Iris pigment epithelial cell (primary cell): ENCODE results near the gene MKRN2OS.

Experiments used
- DNase-seq: peaks from one replicate; pipeline ENCODE4 v3.0.0-alpha.2; 2011; ENCODE audit warnings: low read depth

Gene MKRN2OS

GRCh38 chr3:12545473-12545791 is at the start of gene MKRN2OS:
TSS of gene MKRN2OS (minus strand) at chr3:12545499. CDS start at chr3:12545464, 35 bp downstream.
- DNase-seq, result peak; percentile 6

- DNase-seq, result no peak
Measured at GRCh38 chr3:12593473-12593872, 48.2 kb upstream of the MKRN2OS start.

DNA sequence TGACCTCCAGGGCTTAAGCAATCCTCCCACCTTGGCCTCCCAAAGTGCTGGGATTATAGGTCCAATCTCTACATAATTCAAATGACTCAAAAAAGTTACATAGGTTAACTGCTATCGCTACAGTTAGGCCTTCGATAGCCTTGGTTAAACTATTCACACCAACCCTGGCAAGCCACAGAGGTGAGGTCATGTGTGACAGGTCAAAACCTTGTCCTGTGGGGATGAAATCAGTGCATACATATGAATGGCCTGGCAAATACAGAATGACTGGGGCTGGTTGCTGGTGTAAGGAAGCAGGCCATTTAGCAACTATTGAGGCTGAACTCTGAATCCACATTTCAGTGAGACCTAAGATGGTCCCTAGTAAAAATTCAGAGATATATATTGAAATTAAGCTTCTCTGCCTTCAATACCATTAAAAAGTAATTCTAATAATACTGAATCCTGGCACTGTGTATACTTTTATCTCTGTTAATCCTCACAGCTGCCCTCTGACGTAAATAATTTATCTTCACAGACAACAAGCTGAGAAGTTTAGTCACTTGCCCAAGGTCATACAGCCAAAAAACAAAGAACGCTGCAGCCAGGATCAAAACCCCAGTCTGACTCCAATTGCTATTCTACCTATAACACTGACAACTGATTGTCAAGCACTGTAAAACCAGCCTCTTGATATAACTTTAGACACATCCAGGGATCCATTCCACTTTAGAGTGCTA is 46.9 kb upstream of the MKRN2OS start:
- DNase-seq, result peak; percentile 53

- DNase-seq, result no peak
Measured at GRCh38 chr3:12591456-12591855, 46.2 kb upstream of the MKRN2OS start.

DNA sequence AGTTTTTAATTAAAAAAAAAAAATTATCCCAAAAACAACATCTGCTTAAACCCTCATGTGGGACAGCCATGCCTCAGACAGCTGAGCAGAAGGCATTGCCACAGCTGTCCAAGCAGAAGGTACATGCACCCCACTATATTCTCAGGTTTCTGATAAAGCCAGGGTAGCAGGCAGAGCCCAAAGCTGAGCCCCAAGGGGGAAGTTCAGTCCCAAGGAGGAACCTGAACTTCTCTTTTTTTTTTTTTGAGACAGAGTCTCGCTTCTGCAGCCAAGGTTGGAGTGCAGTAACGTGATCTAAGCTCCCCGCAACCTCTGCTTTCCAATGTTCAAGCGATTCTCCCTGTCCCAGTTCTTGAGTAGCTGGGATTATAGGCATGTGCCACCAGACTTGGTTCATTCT is 44.8 kb upstream of the MKRN2OS start:
- no peak for DNase-seq

- peak; percentile 60 for DNase-seq
Measured at GRCh38 chr3:12588039-12589009, 43.0 kb upstream of the MKRN2OS start.

DNA sequence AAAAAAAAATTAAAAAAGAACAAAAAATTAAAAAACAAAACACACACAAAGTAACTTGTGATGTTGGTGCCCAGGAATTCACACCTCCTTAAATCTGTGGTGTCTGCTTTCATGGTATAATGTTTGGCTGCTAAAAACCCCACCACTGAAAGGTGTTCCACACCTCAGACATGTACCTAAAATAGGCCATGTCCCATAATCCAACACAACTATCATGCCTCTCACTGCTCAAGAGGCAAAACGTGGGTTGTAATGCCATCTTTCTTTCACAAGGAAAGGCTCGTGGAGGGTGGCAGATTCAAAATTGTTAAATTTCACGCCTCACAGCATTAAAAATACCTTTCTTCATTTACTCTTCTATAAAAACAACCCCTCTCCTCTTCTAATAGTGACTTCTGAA is 41.1 kb upstream of the MKRN2OS start:
- DNase-seq, result no peak

DNA sequence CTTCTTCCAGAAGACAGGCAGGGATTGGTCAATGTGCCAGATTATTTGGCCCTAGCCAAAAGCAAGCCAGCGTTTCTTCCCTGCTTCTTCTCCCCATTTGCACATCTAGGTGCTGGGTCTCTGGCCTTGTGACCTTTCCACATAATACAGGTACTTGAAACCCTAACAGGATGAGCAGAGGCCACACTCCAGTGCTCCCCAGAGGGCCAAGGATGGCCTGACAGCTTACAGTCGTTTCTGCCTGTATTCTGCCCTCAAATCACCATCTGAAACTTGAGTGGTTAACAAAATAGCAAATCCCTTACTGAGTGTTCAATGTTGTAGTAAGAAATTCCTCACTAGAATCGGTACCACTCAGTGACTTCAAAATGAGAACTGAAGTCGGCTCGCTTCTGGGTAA is 40.7 kb upstream of the MKRN2OS start:
- no peak for DNase-seq

GRCh38 chr3:12585181-12585580 is 39.9 kb upstream of the MKRN2OS start:
- DNase-seq, result no peak

- no peak for DNase-seq
Measured at GRCh38 chr3:12584083-12584482, 38.8 kb upstream of the MKRN2OS start.

GRCh38 chr3:12583280-12583679 is 38.0 kb upstream of the MKRN2OS start:
- DNase-seq, result no peak

- DNase-seq, result no peak
Measured at GRCh38 chr3:12582730-12583129, 37.4 kb upstream of the MKRN2OS start.

DNA sequence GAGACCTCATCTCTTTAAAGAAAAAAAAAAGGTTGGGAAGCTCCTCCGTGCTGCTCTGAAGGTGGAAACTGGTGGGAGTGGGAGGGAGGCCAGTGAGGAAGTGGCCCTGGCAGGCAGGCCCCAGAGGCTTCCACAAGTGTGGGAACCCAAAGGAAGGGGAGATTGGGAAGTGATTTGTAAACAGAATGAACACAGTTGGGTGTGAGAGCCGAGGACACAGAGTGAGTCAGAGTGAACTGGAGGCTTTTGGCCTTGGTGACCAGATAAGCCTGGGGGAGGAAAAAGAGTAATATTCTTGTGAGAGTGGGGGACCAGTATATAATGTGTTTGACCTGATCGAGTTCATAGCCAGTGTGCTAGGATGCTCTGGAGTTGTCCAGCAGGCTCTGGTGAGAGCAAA is 34.6 kb upstream of the MKRN2OS start:
- peak; percentile 83 for DNase-seq

DNA sequence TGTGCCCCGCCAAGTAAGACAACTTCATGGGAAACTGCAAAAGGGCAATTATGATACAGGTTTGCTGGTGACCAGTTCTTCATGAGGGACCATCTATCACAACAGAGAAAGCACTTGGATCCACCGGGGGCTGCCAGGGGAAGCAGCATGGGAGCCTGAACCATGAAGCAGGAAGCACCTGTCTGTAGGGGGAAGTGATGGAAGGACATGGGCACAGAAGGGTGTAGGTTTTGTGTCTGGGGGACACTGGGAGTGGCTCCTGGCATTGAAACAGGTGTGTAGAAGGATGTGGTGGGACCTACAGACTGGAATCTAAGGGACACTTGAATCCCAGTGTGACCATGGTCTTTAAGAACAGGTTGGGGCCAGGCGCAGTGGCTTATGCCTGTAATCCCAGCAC is 34.2 kb upstream of the MKRN2OS start:
- no peak for DNase-seq

DNA sequence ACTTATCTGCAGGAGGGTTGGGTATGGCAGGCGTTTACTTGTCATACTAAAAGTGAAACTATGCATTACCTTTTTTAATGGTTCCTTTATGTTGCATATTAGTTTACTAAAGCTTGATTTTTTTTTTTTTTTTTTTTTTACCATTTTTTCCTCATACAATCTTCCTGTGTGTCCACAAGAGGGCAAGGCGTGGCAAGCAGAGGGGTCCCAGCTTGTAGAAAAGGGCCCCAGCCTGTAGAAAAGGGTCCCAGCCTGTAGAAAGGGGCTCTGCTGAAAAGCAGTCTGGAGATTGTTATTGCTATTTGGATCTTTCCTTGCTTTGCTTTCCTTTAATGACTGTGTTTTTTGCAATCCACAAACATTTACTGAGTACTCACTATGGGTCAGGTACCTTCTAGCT is 33.4 kb upstream of the MKRN2OS start:
- DNase-seq, result no peak

DNA sequence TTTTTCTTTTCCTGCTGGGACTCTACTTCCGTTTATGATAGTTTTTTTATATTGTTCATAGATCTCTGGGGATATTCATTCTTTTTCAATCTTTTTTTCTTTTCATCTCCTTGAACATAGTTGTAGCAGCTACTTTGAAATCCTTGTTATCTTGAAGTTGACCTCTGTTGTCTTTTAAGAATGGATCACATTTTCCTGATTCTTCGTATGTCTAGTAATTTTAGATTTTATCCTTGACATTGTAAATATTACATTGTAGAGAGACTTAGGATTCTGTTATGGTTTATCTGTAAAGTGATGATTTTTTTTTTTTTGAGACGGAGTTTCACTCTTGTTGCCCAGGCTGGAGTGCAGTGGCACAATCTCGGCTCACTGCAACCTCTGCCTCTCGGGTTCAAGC is 32.1 kb upstream of the MKRN2OS start:
- no peak for DNase-seq

DNA sequence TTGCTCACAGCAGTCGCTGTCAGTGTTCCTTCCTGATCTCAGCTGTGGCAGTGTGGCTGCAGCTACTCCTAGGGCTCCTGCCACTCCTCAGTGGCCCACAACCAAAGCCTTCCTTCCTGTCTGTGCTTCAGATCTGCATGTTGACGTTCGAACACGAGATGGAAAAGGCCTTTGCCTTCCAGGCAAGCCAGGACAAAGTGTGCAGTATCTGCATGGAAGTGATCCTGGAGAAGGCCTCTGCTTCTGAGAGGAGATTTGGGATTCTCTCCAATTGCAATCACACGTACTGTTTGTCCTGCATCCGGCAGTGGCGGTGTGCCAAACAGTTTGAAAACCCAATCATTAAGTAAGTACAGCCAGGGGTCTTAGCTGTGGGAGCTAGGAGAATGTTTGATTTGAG is 29.4 kb upstream of the MKRN2OS start:
- DNase-seq, result no peak

DNA sequence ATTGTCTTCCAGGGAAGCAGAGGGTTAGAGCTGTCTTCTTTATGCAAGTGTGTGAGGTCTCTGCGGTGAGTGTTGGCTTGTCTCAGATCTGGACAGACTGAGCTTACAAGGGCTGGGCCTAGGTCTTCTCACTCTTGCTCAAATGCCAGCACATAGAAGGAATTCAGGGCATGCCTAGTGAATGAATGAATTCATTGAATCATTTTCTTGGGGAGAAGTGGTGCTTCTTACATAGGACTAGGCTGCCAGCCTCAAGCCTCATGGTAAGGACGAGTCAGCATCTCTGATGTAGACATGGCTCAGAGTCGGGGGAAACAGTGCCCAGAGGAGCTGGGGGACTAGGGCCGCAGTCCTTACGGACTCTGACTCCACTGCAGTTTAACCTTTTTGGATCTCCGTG is 28.8 kb upstream of the MKRN2OS start:
- peak; percentile 34 for DNase-seq

- DNase-seq, result no peak
Measured at GRCh38 chr3:12571986-12572385, 26.7 kb upstream of the MKRN2OS start.

DNA sequence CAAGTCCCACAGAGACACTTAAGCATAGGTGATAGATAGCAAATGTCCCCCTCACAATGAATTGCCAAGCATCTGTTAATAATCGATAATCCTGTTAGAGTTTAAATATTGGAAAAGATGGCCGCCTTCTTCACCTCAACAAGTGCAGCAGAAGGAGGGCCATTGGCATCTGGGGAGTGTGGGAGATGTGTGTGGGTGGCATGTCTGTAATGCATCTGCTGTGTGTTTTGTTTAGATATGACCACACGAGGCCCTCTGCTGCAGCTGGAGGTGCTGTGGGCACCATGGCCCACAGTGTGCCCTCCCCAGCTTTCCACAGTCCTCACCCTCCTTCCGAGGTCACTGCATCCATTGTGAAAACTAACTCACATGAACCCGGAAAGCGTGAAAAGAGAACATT is 24.5 kb upstream of the MKRN2OS start:
- DNase-seq, result no peak

- no peak for DNase-seq
Measured at GRCh38 chr3:12568747-12569146, 23.4 kb upstream of the MKRN2OS start.

GRCh38 chr3:12566976-12567375 is 21.7 kb upstream of the MKRN2OS start:
- no peak for DNase-seq

- DNase-seq, result no peak
Measured at GRCh38 chr3:12562451-12562850, 17.2 kb upstream of the MKRN2OS start.
